Measurements from ENCODE around the gene ZNF292.

The ZNF292 gene

DNA sequence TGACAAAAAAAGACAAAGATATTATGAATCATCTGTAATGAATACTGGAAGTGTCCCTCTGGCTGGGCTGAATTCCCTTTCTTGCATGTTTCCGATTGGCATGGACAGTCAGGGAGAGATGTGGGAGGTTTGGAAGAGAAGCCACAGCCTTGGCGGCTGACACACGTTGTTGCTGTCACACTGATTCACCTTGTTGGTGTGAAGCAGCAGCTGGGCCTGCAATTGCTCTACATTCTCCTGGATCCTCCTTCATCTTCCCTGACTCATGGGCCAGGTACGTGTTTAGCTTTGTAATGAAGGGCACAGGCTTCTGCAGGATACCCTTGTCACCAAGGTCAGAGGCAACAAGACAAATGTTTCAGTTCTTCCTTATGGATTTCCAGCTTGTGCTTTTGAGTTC lies 153.6 kb downstream of the ZNF292 start:
- intact Hi-C loops (cut with DNase I) = no loop called here
- DNase-seq = no peak

- no peak for DNase-seq
- intact Hi-C loops (cut with DNase I) = no loop called here
These were observed 157.5 kb downstream of the ZNF292 start for GRCh38 chr6:87312860-87313259.

Data from head of caudate nucleus (tissue), 42 donors.